ENCODE data around the gene SDK1.

GRCh38 chr7:3835109-3835508, 534.1 kb downstream of the SDK1 start:
- no peak for TF ChIP-seq POLR2A (IDR thresholded peaks at IDR 0.05)
- TF ChIP-seq CTCF (IDR thresholded peaks at IDR 0.05), result no peak

Measured in uterus (tissue), 2 donors.